ENCODE measurements around the gene MAPK4.

The MAPK4 gene

DNA sequence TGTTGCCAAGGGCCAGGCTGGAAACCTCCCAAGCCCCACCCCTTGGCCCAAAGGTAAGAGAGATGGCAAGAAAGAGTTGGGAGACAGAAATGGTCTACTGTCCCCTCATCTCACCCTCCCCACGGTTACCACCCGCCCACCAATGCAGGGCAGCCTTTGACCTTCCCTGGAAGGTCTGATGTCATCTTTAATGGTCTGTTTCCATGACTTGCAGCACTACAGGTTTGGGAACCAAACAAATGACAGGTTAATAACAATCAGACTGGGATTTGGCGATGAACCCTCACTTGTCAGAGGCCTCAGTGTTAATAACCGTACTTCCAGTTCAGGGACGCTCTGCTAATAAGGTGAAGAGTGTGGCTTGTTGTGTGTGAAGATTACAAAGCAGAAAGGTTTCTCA, 189.5 kb downstream of the MAPK4 start:
- TF ChIP-seq, protein P1, sequence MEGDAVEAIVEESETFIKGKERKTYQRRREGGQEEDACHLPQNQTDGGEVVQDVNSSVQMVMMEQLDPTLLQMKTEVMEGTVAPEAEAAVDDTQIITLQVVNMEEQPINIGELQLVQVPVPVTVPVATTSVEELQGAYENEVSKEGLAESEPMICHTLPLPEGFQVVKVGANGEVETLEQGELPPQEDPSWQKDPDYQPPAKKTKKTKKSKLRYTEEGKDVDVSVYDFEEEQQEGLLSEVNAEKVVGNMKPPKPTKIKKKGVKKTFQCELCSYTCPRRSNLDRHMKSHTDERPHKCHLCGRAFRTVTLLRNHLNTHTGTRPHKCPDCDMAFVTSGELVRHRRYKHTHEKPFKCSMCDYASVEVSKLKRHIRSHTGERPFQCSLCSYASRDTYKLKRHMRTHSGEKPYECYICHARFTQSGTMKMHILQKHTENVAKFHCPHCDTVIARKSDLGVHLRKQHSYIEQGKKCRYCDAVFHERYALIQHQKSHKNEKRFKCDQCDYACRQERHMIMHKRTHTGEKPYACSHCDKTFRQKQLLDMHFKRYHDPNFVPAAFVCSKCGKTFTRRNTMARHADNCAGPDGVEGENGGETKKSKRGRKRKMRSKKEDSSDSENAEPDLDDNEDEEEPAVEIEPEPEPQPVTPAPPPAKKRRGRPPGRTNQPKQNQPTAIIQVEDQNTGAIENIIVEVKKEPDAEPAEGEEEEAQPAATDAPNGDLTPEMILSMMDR (IDR thresholded peaks at IDR 0.05; ENCODE audit: low read depth, low read length), result no peak
- no peak for DNase-seq (ENCODE audit: extremely low read depth, low read depth)

DNA sequence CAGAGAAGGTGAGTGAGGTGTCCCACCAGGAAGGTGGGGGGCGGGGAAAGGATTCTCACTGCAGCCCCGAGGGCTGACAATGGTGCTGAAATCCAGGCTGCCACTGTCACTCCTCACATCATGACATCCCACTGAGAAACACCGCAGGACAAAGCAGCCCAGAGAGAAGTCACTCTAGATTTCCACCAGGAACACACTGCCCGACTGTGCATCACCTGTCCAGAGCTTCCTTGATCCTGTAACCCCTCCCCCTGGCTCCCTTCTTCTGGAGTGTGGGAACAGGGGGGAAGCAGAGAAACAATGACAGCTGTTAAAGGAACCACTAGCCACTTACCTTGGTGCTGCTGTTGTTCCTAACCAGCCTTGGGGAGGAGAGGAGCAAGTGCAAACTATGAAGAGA, 190.1 kb downstream of the MAPK4 start:
- DNase-seq (ENCODE audit: extremely low read depth, low read depth), result no peak
- TF ChIP-seq, protein P1 (IDR thresholded peaks at IDR 0.05; ENCODE audit: low read depth, low read length), result no peak

DNA sequence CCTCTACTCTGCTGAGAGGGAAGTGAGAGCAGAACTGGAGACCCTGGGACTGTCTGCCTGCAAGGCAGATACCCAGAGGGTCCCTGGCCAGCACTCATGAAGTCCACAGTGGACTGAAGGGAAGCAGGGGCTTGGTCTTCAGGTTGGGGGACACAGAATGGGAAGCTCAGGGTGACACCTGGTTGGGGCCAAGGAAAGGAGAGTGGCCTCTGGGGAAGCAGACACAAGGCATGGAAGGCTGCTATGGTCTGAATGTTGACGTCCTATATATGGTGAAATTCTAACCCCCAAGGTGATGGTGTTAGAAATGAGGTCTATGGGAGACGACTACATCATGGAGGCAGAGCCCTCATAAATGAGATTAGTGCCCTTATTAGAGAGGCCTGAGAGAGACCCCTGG, 190.7 kb downstream of the MAPK4 start:
- no peak for DNase-seq (ENCODE audit: extremely low read depth, low read depth)
- TF ChIP-seq, protein P1 (IDR thresholded peaks at IDR 0.05; ENCODE audit: low read depth, low read length), result no peak

DNA sequence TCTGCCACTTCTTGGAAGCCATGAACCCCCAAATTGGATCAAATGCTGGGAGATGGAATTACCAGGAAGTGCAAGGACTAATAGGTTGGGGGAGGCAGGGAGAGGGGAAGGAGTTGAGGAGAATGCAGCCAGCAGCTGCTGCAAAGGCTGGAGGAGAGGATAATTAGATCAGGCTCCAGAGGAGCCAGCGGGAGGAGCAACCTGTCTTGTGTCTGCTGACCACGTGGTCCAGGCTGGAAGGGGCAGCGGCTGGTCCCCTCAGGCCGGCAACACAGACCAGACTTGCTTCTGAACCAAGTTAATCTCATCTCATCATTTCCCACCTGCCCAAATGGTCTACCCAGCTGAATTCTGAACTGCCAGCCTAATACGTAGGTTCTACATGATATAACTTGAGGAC, 191.6 kb downstream of the MAPK4 start:
- DNase-seq (ENCODE audit: extremely low read depth, low read depth), result no peak

DNA sequence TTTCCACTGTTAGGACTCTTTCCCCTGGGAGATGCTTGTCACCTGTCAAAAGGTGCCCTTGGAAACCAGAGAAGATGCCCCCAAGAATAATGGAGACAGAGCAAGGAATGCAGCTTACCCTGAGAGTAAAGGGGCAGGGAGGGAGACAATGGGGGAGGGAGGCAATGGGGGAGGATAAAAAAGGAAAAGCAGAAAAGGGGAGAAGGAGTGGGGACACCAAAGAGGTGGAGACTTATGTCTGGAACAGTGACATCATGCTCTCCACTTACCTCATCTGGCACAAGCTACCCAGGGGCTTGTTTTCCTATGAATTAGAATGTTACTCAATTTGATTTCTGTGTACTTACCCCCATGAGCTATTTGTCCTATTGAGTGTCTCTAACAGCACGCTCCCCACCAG, 192.1 kb downstream of the MAPK4 start:
- DNase-seq (ENCODE audit: extremely low read depth, low read depth), result no peak
- TF ChIP-seq, protein P1 (IDR thresholded peaks at IDR 0.05; ENCODE audit: low read depth, low read length), result no peak

More for the DNA sequence above, 191.6 kb downstream of the MAPK4 start:
- TF ChIP-seq, protein P1 (IDR thresholded peaks at IDR 0.05; ENCODE audit: low read depth, low read length), result no peak

DNA sequence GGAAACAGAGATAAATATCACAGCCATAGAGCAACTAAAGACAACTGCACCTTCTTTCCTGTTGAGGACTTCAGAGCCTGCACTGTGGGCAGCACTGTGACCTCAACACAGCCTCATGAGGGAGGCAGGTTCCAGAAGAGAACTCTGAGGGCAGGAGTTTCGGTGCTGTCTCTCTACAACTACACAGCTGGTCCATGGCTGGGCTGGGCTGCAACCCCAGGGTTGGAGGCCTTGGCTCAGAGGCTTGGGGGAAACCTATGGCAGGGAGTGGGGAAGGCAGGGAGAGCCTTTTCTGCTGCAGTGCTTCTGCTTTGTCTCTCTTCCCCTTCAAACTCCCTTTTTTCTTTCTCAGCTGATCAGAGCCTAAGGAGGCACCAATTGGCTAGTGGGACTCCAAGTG, 193.4 kb downstream of the MAPK4 start:
- no peak for DNase-seq (ENCODE audit: extremely low read depth, low read depth)
- TF ChIP-seq, protein P1 (IDR thresholded peaks at IDR 0.05; ENCODE audit: low read depth, low read length), result no peak

DNA sequence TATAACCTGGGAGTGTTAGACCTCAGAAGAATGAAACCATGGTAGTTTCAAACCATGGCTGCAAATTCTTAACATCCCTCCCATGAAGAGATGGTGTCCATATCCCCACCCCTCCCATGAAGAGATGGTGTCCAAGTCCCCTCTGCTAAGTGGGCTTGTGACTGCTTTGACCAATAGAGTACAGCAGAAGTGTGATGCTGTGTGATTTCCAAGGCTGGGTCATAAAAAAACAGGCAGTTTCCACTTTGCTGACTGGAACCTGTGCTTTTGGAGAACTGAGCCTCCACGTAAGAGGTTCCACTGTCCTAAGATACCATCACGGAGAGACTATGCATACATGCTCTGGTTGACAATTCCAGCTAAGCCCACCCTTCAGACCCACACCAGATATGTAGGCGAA, 194.4 kb downstream of the MAPK4 start:
- no peak for DNase-seq (ENCODE audit: extremely low read depth, low read depth)
- TF ChIP-seq, protein P1 (IDR thresholded peaks at IDR 0.05; ENCODE audit: low read depth, low read length), result no peak
